Peyer's patch (tissue), 4 donors: ENCODE measurements around the gene IFT52.

Experiments used
- POLR2A ChIP-seq, 2 donors: fragments of 450-650 bp; IDR thresholded peaks; one replicate each; pipeline ENCODE4 v1.5.1; 2017; ENCODE audit warnings: antibody characterized with exemption in 2 of 2, mild to moderate bottlenecking in 2 of 2, moderate library complexity in 2 of 2
- TF ChIP-seq, protein P1 (sequence below), 6 experiments: fragments of 450-650 bp in 4 of 6; fragments of 200-600 bp in 2 of 6; sonication (generic) in 1 of 6; IDR thresholded peaks; one replicate each; pipeline ENCODE4 v1.5.1; 2017 to 2019; ENCODE audit warnings: antibody characterized with exemption in 6 of 6, mild to moderate bottlenecking in 3 of 6, moderate library complexity in 1 of 6

DNA sequence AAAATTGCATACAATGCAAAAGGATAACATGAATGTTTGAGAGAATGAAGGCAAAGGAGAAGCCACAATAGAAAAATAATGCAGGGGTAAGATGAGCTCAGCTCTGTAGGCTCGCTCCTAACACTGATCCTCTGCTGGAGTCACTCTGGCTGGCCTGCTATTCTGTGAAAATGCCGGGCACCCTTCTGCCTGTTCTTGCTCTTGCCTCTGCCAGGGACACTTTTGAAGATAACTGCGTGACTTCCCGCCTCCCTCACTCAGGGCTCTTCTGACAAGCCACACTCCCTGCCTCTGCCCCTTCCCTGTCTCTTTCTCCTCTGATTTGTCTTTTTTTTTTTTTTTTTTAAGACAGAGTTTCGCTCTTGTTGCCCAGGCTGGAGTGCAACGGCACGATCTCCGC lies 40.9 kb downstream of the IFT52 start:
- TF ChIP-seq, protein P1, sequence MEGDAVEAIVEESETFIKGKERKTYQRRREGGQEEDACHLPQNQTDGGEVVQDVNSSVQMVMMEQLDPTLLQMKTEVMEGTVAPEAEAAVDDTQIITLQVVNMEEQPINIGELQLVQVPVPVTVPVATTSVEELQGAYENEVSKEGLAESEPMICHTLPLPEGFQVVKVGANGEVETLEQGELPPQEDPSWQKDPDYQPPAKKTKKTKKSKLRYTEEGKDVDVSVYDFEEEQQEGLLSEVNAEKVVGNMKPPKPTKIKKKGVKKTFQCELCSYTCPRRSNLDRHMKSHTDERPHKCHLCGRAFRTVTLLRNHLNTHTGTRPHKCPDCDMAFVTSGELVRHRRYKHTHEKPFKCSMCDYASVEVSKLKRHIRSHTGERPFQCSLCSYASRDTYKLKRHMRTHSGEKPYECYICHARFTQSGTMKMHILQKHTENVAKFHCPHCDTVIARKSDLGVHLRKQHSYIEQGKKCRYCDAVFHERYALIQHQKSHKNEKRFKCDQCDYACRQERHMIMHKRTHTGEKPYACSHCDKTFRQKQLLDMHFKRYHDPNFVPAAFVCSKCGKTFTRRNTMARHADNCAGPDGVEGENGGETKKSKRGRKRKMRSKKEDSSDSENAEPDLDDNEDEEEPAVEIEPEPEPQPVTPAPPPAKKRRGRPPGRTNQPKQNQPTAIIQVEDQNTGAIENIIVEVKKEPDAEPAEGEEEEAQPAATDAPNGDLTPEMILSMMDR (IDR thresholded peaks at IDR 0.05) = no peak
- TF ChIP-seq POLR2A (IDR thresholded peaks at IDR 0.05) = no peak
